ENCODE measurements around the gene CCL23.

The CCL23 gene

GRCh38 chr17:35972066-35972465 is 45.7 kb downstream of the CCL23 start:
- H2AFZ ChIP-seq (ENCODE audit: low read depth, low read length, severe bottlenecking) = no peak overlapping the region
- no peak overlapping the region for H3K4me2 ChIP-seq (ENCODE audit: low read depth, low read length, poor library complexity, severe bottlenecking)
- H3F3A ChIP-seq (ENCODE audit: insufficient read depth) = no peaks in the 10 kb centered on the region
- no peaks in the 10 kb centered on the region for H3K9me3 ChIP-seq (ENCODE audit: insufficient read depth, low read length)
- H3K36me3 ChIP-seq (ENCODE audit: low read length) = no peaks in the 10 kb centered on the region
- no peak for TF ChIP-seq EZH2phosphoT487 (conservative IDR thresholded peaks at IDR 0.05; ENCODE audit: low read length)
- TF ChIP-seq, protein P1, sequence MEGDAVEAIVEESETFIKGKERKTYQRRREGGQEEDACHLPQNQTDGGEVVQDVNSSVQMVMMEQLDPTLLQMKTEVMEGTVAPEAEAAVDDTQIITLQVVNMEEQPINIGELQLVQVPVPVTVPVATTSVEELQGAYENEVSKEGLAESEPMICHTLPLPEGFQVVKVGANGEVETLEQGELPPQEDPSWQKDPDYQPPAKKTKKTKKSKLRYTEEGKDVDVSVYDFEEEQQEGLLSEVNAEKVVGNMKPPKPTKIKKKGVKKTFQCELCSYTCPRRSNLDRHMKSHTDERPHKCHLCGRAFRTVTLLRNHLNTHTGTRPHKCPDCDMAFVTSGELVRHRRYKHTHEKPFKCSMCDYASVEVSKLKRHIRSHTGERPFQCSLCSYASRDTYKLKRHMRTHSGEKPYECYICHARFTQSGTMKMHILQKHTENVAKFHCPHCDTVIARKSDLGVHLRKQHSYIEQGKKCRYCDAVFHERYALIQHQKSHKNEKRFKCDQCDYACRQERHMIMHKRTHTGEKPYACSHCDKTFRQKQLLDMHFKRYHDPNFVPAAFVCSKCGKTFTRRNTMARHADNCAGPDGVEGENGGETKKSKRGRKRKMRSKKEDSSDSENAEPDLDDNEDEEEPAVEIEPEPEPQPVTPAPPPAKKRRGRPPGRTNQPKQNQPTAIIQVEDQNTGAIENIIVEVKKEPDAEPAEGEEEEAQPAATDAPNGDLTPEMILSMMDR (IDR thresholded peaks at IDR 0.05; ENCODE audit: insufficient read depth, low read length, poor library complexity, severe bottlenecking) = no peak
- H3K9ac ChIP-seq (ENCODE audit: low read length) = no peak overlapping the region
- H3K79me2 ChIP-seq (ENCODE audit: insufficient read depth, low read length) = no peaks in the 10 kb centered on the region
- H3K27ac ChIP-seq (ENCODE audit: low read depth, low read length) = no peak overlapping the region
- no peaks in the 10 kb centered on the region for H4K20me1 ChIP-seq (ENCODE audit: low read depth, low read length)
- H3K9me2 ChIP-seq (replicated peaks; ENCODE audit: insufficient read depth, low read length) = no peaks in the 10 kb centered on the region
- H3K27me3 ChIP-seq (ENCODE audit: low read length) = no peaks in the 10 kb centered on the region
- H3K4me3 ChIP-seq (ENCODE audit: insufficient read depth, low read length, poor library complexity, severe bottlenecking) = no peak overlapping the region

- Histone ChIP-seq H3K27me3 (ENCODE audit: low read length) (no peaks in the 10 kb centered on the region), H3F3A (ENCODE audit: insufficient read depth) (no peaks in the 10 kb centered on the region), H3K4me3 (ENCODE audit: insufficient read depth, low read length, poor library complexity, severe bottlenecking) (no peak overlapping the region), H3K36me3 (ENCODE audit: low read length) (no peaks in the 10 kb centered on the region), H4K20me1 (ENCODE audit: low read depth, low read length) (no peaks in the 10 kb centered on the region), H3K9ac (ENCODE audit: low read length) (no peak overlapping the region), H2AFZ (ENCODE audit: low read depth, low read length, severe bottlenecking) (no peak overlapping the region), H3K9me3 (ENCODE audit: insufficient read depth, low read length) (no peaks in the 10 kb centered on the region), H3K79me2 (ENCODE audit: insufficient read depth, low read length) (no peaks in the 10 kb centered on the region), H3K9me2 (replicated peaks; ENCODE audit: insufficient read depth, low read length) (no peaks in the 10 kb centered on the region), H3K27ac (ENCODE audit: low read depth, low read length) (no peak overlapping the region), H3K4me2 (ENCODE audit: low read depth, low read length, poor library complexity, severe bottlenecking) (no peak overlapping the region)
- TF ChIP-seq, protein P1 (IDR thresholded peaks at IDR 0.05; ENCODE audit: insufficient read depth, low read length, poor library complexity, severe bottlenecking) = peak; percentile 76
- TF ChIP-seq EZH2phosphoT487 (conservative IDR thresholded peaks at IDR 0.05; ENCODE audit: low read length) = no peak
Observed at GRCh38 chr17:35969558-35970380, 48.0 kb downstream of the CCL23 start.

DNA sequence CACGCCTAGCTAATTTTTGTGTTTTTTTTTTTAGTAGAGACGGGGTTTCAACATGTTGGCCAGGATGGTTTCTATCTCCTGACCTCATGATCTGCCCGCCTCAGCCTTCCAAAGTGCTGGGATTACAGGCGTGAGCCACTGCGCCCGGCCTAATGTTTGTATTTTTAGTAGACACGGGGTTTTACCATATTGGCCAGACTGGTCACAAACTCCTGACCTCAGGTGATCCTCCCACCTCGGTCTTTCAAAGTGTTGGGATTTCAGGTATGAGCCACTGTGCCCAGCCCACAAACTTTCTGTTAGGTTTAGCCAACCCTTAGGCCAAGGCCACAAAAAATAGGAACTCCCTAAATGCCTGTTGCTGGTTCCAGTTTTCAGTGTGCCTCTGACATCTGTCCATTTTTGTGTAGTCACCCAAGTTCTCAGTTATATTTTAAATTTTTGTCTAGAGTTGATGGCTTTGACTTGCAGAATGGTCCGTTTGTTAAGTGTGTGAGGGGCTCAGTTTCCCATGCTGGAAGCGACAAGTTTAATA is 49.2 kb downstream of the CCL23 start:
- Histone ChIP-seq H3K36me3 (ENCODE audit: low read length) (no peaks in the 10 kb centered on the region), H2AFZ (ENCODE audit: low read depth, low read length, severe bottlenecking) (no peak overlapping the region), H3F3A (ENCODE audit: insufficient read depth) (no peaks in the 10 kb centered on the region), H3K4me3 (ENCODE audit: insufficient read depth, low read length, poor library complexity, severe bottlenecking) (no peak overlapping the region), H3K9ac (ENCODE audit: low read length) (no peak overlapping the region), H3K4me2 (ENCODE audit: low read depth, low read length, poor library complexity, severe bottlenecking) (no peak overlapping the region), H4K20me1 (ENCODE audit: low read depth, low read length) (no peaks in the 10 kb centered on the region), H3K79me2 (ENCODE audit: insufficient read depth, low read length) (no peaks in the 10 kb centered on the region), H3K9me2 (replicated peaks; ENCODE audit: insufficient read depth, low read length) (no peaks in the 10 kb centered on the region), H3K27me3 (ENCODE audit: low read length) (no peaks in the 10 kb centered on the region), H3K9me3 (ENCODE audit: insufficient read depth, low read length) (no peaks in the 10 kb centered on the region), H3K27ac (ENCODE audit: low read depth, low read length) (no peak overlapping the region)
- TF ChIP-seq, protein P1 (IDR thresholded peaks at IDR 0.05; ENCODE audit: insufficient read depth, low read length, poor library complexity, severe bottlenecking) = no peak
- TF ChIP-seq EZH2phosphoT487 (conservative IDR thresholded peaks at IDR 0.05; ENCODE audit: low read length) = no peak
